Trophoblast cell (in vitro differentiated cells and primary cell): ENCODE measurements around the gene ADRM1.

Source experiments
- DNase-seq, 2 donors: peaks; one replicate each; pipeline ENCODE4 v3.0.0-alpha.2; 2016
- H2AFZ ChIP-seq: 2 replicates; pipeline ENCODE4 v1.6.1; 2013; ENCODE audit warnings: low read length, moderate library complexity, mild to moderate bottlenecking; ENCODE audit not compliant: insufficient read depth, poor library complexity
- H2AK5ac ChIP-seq: 2 replicates; pipeline ENCODE4 v1.6.1; 2013; ENCODE audit warnings: mild to moderate bottlenecking, low read length
- H2BK120ac ChIP-seq: 2 replicates; pipeline ENCODE4 v1.6.1; 2013; ENCODE audit warnings: low read length, mild to moderate bottlenecking, moderate library complexity; ENCODE audit not compliant: insufficient read depth, poor library complexity
- H2BK12ac ChIP-seq: 2 replicates; pipeline ENCODE4 v1.6.1; 2013; ENCODE audit warnings: mild to moderate bottlenecking, low read length, moderate library complexity
- H2BK5ac ChIP-seq: 2 replicates; pipeline ENCODE4 v1.6.1; 2013; ENCODE audit warnings: low read length, low read depth, moderate library complexity, mild to moderate bottlenecking; ENCODE audit not compliant: poor library complexity
- H3K14ac ChIP-seq: 2 replicates; pipeline ENCODE4 v1.6.1; 2013; ENCODE audit warnings: mild to moderate bottlenecking, low read length
- H3K18ac ChIP-seq: 2 replicates; pipeline ENCODE4 v1.6.1; 2013; ENCODE audit warnings: mild to moderate bottlenecking, low read length
- H3K23ac ChIP-seq: 2 replicates; pipeline ENCODE4 v1.6.1; 2013; ENCODE audit warnings: low read length
- H3K27ac ChIP-seq: 2 replicates; pipeline ENCODE4 v1.5.1; 2013; ENCODE audit warnings: low read depth, mild to moderate bottlenecking, inconsistent platforms, low read length, moderate library complexity
- H3K27me3 ChIP-seq: 2 replicates; pipeline ENCODE4 v1.6.1; 2013; ENCODE audit warnings: inconsistent platforms, mild to moderate bottlenecking, low read length, moderate library complexity; ENCODE audit not compliant: insufficient read depth
- H3K36me3 ChIP-seq, 2 experiments: 1 replicate in 1 of 2; 2 replicates in 1 of 2; pipeline ENCODE4 v1.6.1; 2013; ENCODE audit warnings: low read length in 2 of 2, mild to moderate bottlenecking in 2 of 2, moderate library complexity in 1 of 2; ENCODE audit not compliant: insufficient read depth in 2 of 2, control insufficient read depth in 1 of 2
- H3K4ac ChIP-seq: 2 replicates; pipeline ENCODE4 v1.6.1; 2013; ENCODE audit warnings: low read depth, mild to moderate bottlenecking, low read length, moderate library complexity
- H3K4me1 ChIP-seq, 2 experiments: 1 replicate in 1 of 2; 2 replicates in 1 of 2; pipeline ENCODE4 v1.6.1; 2013; ENCODE audit warnings: low read length in 2 of 2, mild to moderate bottlenecking in 2 of 2, moderate library complexity in 1 of 2; ENCODE audit not compliant: insufficient read depth in 2 of 2, control insufficient read depth in 1 of 2
- H3K4me2 ChIP-seq: 2 replicates; pipeline ENCODE4 v1.6.1; 2013; ENCODE audit warnings: inconsistent platforms, mild to moderate bottlenecking, low read length, moderate library complexity
- H3K4me3 ChIP-seq: 2 replicates; pipeline ENCODE4 v1.5.1; 2013; ENCODE audit warnings: mild to moderate bottlenecking, low read depth, low read length, inconsistent platforms
- H3K79me1 ChIP-seq: one replicate; pipeline ENCODE4 v1.6.1; 2013; ENCODE audit warnings: low read length
- H3K79me2 ChIP-seq: 2 replicates; pipeline ENCODE4 v1.6.1; 2013; ENCODE audit warnings: low read length, mild to moderate bottlenecking; ENCODE audit not compliant: control insufficient read depth, insufficient read depth, poor library complexity
- H3K9ac ChIP-seq: 2 replicates; pipeline ENCODE4 v1.6.1; 2013; ENCODE audit warnings: mild to moderate bottlenecking, low read length
- H3K9me3 ChIP-seq: 2 replicates; pipeline ENCODE4 v1.6.1; 2013; ENCODE audit warnings: low read depth, mild to moderate bottlenecking, control low read depth, inconsistent platforms, low read length; ENCODE audit not compliant: insufficient read depth
- H4K12ac ChIP-seq: 2 replicates; pipeline ENCODE4 v1.6.1; 2013; ENCODE audit warnings: low read depth, mild to moderate bottlenecking, low read length, moderate library complexity
- H4K8ac ChIP-seq: 2 replicates; pipeline ENCODE4 v1.6.1; 2013; ENCODE audit warnings: low read depth, mild to moderate bottlenecking, low read length, moderate library complexity
- H4K91ac ChIP-seq: one replicate; pipeline ENCODE4 v1.6.1; 2013; ENCODE audit warnings: low read depth, mild to moderate bottlenecking, low read length, moderate library complexity
- WGBS: extraction: QIAGEN DNeasy Blood & Tissue Kit; methylation state at CpG from one replicate; pipeline ENCODE4 v1.1.7; 2013; ENCODE audit warnings: missing lambda C conversion rate; ENCODE audit not compliant: insufficient read length, insufficient coverage; ENCODE audit errors: extremely low coverage; 5-methylcytosine and 5-hydroxymethylcytosine counted together

ADRM1 gene

GRCh38 chr20:62265365-62265764, 37.4 kb upstream of the ADRM1 start:
- Histone ChIP-seq H3K27ac (no peak overlapping the region), H3K9me3 (peaks cover 5% of the 10 kb centered on the region), H2AK5ac (no peak overlapping the region), H3K14ac (no peak overlapping the region), H3K9ac (no peak overlapping the region), H3K4ac (no peak overlapping the region), H3K79me2 (peaks cover 4% of the 10 kb centered on the region), H3K27me3 (no peaks in the 10 kb centered on the region), H3K23ac (no peak overlapping the region), H3K36me3 (peaks cover 48 to 54% of the 10 kb centered on the region in 2 experiments), H2AFZ (no peak overlapping the region), H4K12ac (no peak overlapping the region), H3K4me1 (peaks cover 17 to 21% of the 10 kb centered on the region in 2 experiments), H2BK5ac (no peak overlapping the region), H3K4me2 (no peak overlapping the region), H4K8ac (no peak overlapping the region), H3K18ac (no peak overlapping the region), H3K79me1 (peaks cover 11% of the 10 kb centered on the region), H4K91ac (no peak overlapping the region), H3K4me3 (no peak overlapping the region), H2BK120ac (no peak overlapping the region), H2BK12ac (no peak overlapping the region)
- no CpG with 5 or more reads among the region's 1 CpG for WGBS
- no peak for DNase-seq

GRCh38 chr20:62266340-62266739, 36.5 kb upstream of the ADRM1 start:
- Histone ChIP-seq H3K9ac (no peak overlapping the region), H3K4me2 (no peak overlapping the region), H3K79me2 (peaks cover 4% of the 10 kb centered on the region), H3K4ac (no peak overlapping the region), H4K91ac (no peak overlapping the region), H2BK12ac (no peak overlapping the region), H3K27ac (no peak overlapping the region), H3K4me1 (peaks cover 17 to 21% of the 10 kb centered on the region in 2 experiments), H3K14ac (no peak overlapping the region), H3K79me1 (peaks cover 11% of the 10 kb centered on the region), H2BK120ac (no peak overlapping the region), H3K27me3 (no peaks in the 10 kb centered on the region), H3K23ac (no peak overlapping the region), H4K8ac (no peak overlapping the region), H2AFZ (no peak overlapping the region), H3K4me3 (peak overlapping the region; percentile 38), H2BK5ac (no peak overlapping the region), H4K12ac (no peak overlapping the region), H3K36me3 (peaks cover 46 to 51% of the 10 kb centered on the region in 2 experiments), H3K18ac (no peak overlapping the region), H3K9me3 (peaks cover 5% of the 10 kb centered on the region), H2AK5ac (no peak overlapping the region)
- peak in 1 of 2 donors; percentile 14 for DNase-seq
- WGBS = no CpG with 5 or more reads among the region's 10 CpGs

GRCh38 chr20:62266851-62267250, 35.9 kb upstream of the ADRM1 start:
- no peak overlapping the region for H3K18ac ChIP-seq
- peak overlapping the region; percentile 68 for H3K27ac ChIP-seq
- H3K14ac ChIP-seq = peak overlapping the region; percentile 13
- peaks cover 11% of the 10 kb centered on the region for H3K79me1 ChIP-seq
- no peak overlapping the region for H2AK5ac ChIP-seq
- no peak overlapping the region for H3K4me2 ChIP-seq
- H3K9me3 ChIP-seq = peaks cover 5% of the 10 kb centered on the region
- no peaks in the 10 kb centered on the region for H3K27me3 ChIP-seq
- no peak overlapping the region for H3K9ac ChIP-seq
- no peak overlapping the region for H4K12ac ChIP-seq
- no CpG with 5 or more reads among the region's 13 CpGs for WGBS
- peaks cover 17 to 21% of the 10 kb centered on the region in 2 experiments for H3K4me1 ChIP-seq
- H3K4me3 ChIP-seq = no peak overlapping the region
- no peak overlapping the region for H2BK12ac ChIP-seq
- no peak overlapping the region for H3K23ac ChIP-seq
- H2BK5ac ChIP-seq = peak overlapping the region; percentile 35
- peaks cover 48 to 52% of the 10 kb centered on the region in 2 experiments for H3K36me3 ChIP-seq
- peak; percentile 57 to 76 for DNase-seq
- peak overlapping the region; percentile 3 for H2BK120ac ChIP-seq
- no peak overlapping the region for H4K91ac ChIP-seq
- H3K4ac ChIP-seq = no peak overlapping the region
- H4K8ac ChIP-seq = no peak overlapping the region
- no peak overlapping the region for H2AFZ ChIP-seq
- peaks cover 4% of the 10 kb centered on the region for H3K79me2 ChIP-seq

GRCh38 chr20:62267543-62267942, 35.3 kb upstream of the ADRM1 start:
- H3K4me1 ChIP-seq = peaks cover 17 to 21% of the 10 kb centered on the region in 2 experiments
- H3K23ac ChIP-seq = no peak overlapping the region
- H3K27ac ChIP-seq = peak overlapping the region; percentile 68
- no peak overlapping the region for H3K4ac ChIP-seq
- H3K36me3 ChIP-seq = peaks cover 48 to 52% of the 10 kb centered on the region in 2 experiments
- no peak overlapping the region for H2BK120ac ChIP-seq
- H3K79me1 ChIP-seq = peaks cover 11% of the 10 kb centered on the region
- peaks cover 4% of the 10 kb centered on the region for H3K79me2 ChIP-seq
- no peak overlapping the region for H2BK5ac ChIP-seq
- no CpG with 5 or more reads among the region's 10 CpGs for WGBS
- H2AFZ ChIP-seq = no peak overlapping the region
- H3K14ac ChIP-seq = no peak overlapping the region
- peaks cover 5% of the 10 kb centered on the region for H3K9me3 ChIP-seq
- H4K91ac ChIP-seq = no peak overlapping the region
- H4K8ac ChIP-seq = no peak overlapping the region
- no peak overlapping the region for H2BK12ac ChIP-seq
- no peak overlapping the region for H3K9ac ChIP-seq
- no peak overlapping the region for H4K12ac ChIP-seq
- no peak overlapping the region for H3K18ac ChIP-seq
- no peaks in the 10 kb centered on the region for H3K27me3 ChIP-seq
- no peak overlapping the region for H3K4me2 ChIP-seq
- no peak overlapping the region for H3K4me3 ChIP-seq
- DNase-seq = peak; percentile 77 to 86
- H2AK5ac ChIP-seq = no peak overlapping the region
